Measurements from ENCODE around the gene CAPZB. TPM values are rescaled to one million over a fixed set of nuclear protein-coding genes. Genes with fewer than 3 reads are reported as not detected.

The CAPZB gene
- total RNA-seq, 1 donor from 2014 or later = 102 TPM

GRCh38 chr1:19349999-19350398, 135.3 kb downstream of the CAPZB start:
- H3K27ac ChIP-seq = no peak overlapping the region

GRCh38 chr1:19348441-19349198, 136.7 kb downstream of the CAPZB start:
- Histone ChIP-seq H3K27me3 (no peaks in the 10 kb centered on the region), H3K4me3 (no peak overlapping the region), H3K9me3 (no peaks in the 10 kb centered on the region), H3K27ac (no peak overlapping the region), H3K36me3 (peaks cover 60 to 63% of the 10 kb centered on the region in 2 donors), H3K4me1 (no peaks in the 10 kb centered on the region)
- TF ChIP-seq CTCF (IDR thresholded peaks at IDR 0.05) = no peak
- intact Hi-C loops (cut with DNase I) = no loop called here
- DNase-seq (ENCODE audit: low spot score in 2 of 2) = no peak

More at GRCh38 chr1:19349999-19350398, 135.3 kb downstream of the CAPZB start:
- Histone ChIP-seq H3K4me1 (no peaks in the 10 kb centered on the region), H3K27me3 (no peaks in the 10 kb centered on the region), H3K36me3 (peaks cover 60 to 64% of the 10 kb centered on the region in 2 donors), H3K9me3 (no peaks in the 10 kb centered on the region), H3K4me3 (no peak overlapping the region)
- no peak for TF ChIP-seq CTCF (IDR thresholded peaks at IDR 0.05)
- intact Hi-C loops (cut with DNase I) = no loop called here
- no peak for DNase-seq (ENCODE audit: low spot score in 2 of 2)

GRCh38 chr1:19347533-19348172, 137.7 kb downstream of the CAPZB start:
- Histone ChIP-seq H3K27ac (no peak overlapping the region), H3K4me1 (no peaks in the 10 kb centered on the region), H3K4me3 (no peak overlapping the region), H3K36me3 (peaks cover 61 to 63% of the 10 kb centered on the region in 2 donors), H3K27me3 (no peaks in the 10 kb centered on the region), H3K9me3 (no peaks in the 10 kb centered on the region)
- intact Hi-C loops (cut with DNase I) = no loop called here
- no peak for DNase-seq (ENCODE audit: low spot score in 2 of 2)
- no peak for TF ChIP-seq CTCF (IDR thresholded peaks at IDR 0.05)

GRCh38 chr1:19346026-19346425, 139.3 kb downstream of the CAPZB start:
- no peak for TF ChIP-seq CTCF (IDR thresholded peaks at IDR 0.05)
- Histone ChIP-seq H3K27me3 (no peaks in the 10 kb centered on the region), H3K4me3 (no peak overlapping the region), H3K9me3 (no peaks in the 10 kb centered on the region), H3K4me1 (peaks cover 3 to 8% of the 10 kb centered on the region in 2 donors), H3K36me3 (peaks cover 56 to 61% of the 10 kb centered on the region in 2 donors), H3K27ac (no peak overlapping the region)
- intact Hi-C loops (cut with DNase I) = no loop called here
- DNase-seq (ENCODE audit: low spot score in 2 of 2) = no peak

- DNase-seq (ENCODE audit: low spot score in 2 of 2) = no peak
- peaks cover 4 to 8% of the 10 kb centered on the region in 2 donors for H3K4me1 ChIP-seq
- intact Hi-C loops (cut with DNase I) = no loop called here
- H3K27me3 ChIP-seq = no peaks in the 10 kb centered on the region
- TF ChIP-seq CTCF (IDR thresholded peaks at IDR 0.05) = no peak
- H3K36me3 ChIP-seq = peaks cover 63 to 64% of the 10 kb centered on the region in 2 donors
- H3K4me3 ChIP-seq = no peak overlapping the region
- H3K9me3 ChIP-seq = no peaks in the 10 kb centered on the region
- no peak overlapping the region for H3K27ac ChIP-seq
These were observed 139.9 kb downstream of the CAPZB start for GRCh38 chr1:19345391-19345790.
